ENCODE results near the gene LITAFD. TPM values are rescaled to one million over a fixed set of nuclear protein-coding genes. Genes with fewer than 3 reads are reported as not detected.

LITAFD gene
- polyA plus RNA-seq, 1 donor from 2014 or later: not detected

GRCh38 chr16:8867216-8867931 is 14.8 kb upstream of the LITAFD start:
- Histone ChIP-seq H3F3A (ENCODE audit: insufficient read depth, low read length, poor library complexity, severe bottlenecking) (no peaks in the 10 kb centered on the region), H3K9me2 (ENCODE audit: insufficient read depth, low read length) (no peaks in the 10 kb centered on the region), H3K9ac (ENCODE audit: low read length) (peak overlapping the region; percentile 78), H3K9me3 (ENCODE audit: low read length) (no peaks in the 10 kb centered on the region), H3K4me3 (ENCODE audit: low read length) (peak overlapping the region; percentile 80), H3K36me3 (ENCODE audit: insufficient read depth, low read length) (no peaks in the 10 kb centered on the region), H3K27ac (ENCODE audit: low read length) (peak overlapping the region; percentile 63), H4K20me1 (ENCODE audit: insufficient read depth) (peaks cover 2% of the 10 kb centered on the region), H3K4me2 (ENCODE audit: low read length) (peak overlapping the region; percentile 82), H3K79me2 (replicated peaks; ENCODE audit: insufficient read depth, low read length) (peaks cover 59% of the 10 kb centered on the region), H3K27me3 (ENCODE audit: insufficient read depth, low read depth, low read length) (no peaks in the 10 kb centered on the region), H2AFZ (ENCODE audit: low read depth, low read length) (peak overlapping the region; percentile 18)
- TF ChIP-seq CTCF (IDR thresholded peaks at IDR 0.05; ENCODE audit: poor library complexity, severe bottlenecking): no peak
- TF ChIP-seq MXI1 (conservative IDR thresholded peaks at IDR 0.05; ENCODE audit: poor library complexity, severe bottlenecking): peak; percentile 8

- no peaks in the 10 kb centered on the region for H4K20me1 ChIP-seq (ENCODE audit: insufficient read depth)
These were observed 14.2 kb upstream of the LITAFD start for GRCh38 chr16:8867932-8868415.

More at GRCh38 chr16:8867932-8868415, 14.2 kb upstream of the LITAFD start:
- no peaks in the 10 kb centered on the region for H3F3A ChIP-seq (ENCODE audit: insufficient read depth, low read length, poor library complexity, severe bottlenecking)
- peak overlapping the region; percentile 78 for H3K9ac ChIP-seq (ENCODE audit: low read length)
- H3K9me2 ChIP-seq (ENCODE audit: insufficient read depth, low read length): no peaks in the 10 kb centered on the region
- H3K27me3 ChIP-seq (ENCODE audit: insufficient read depth, low read depth, low read length): no peaks in the 10 kb centered on the region
- H3K27ac ChIP-seq (ENCODE audit: low read length): peak overlapping the region; percentile 63
- TF ChIP-seq CTCF (IDR thresholded peaks at IDR 0.05; ENCODE audit: poor library complexity, severe bottlenecking) (no peak), MXI1 (conservative IDR thresholded peaks at IDR 0.05; ENCODE audit: poor library complexity, severe bottlenecking) (no peak), POLR2AphosphoS5 (IDR thresholded peaks at IDR 0.05) (no peak), SMC3 (conservative IDR thresholded peaks at IDR 0.05; ENCODE audit: poor library complexity) (no peak), REST (IDR thresholded peaks at IDR 0.05; ENCODE audit: borderline replicate concordance) (no peak), TAF1 (IDR thresholded peaks at IDR 0.05; ENCODE audit: low read depth) (no peak), EZH2 (IDR thresholded peaks at IDR 0.05; ENCODE audit: borderline replicate concordance, insufficient read depth, low read length, poor library complexity, severe bottlenecking) (no peak)
- H3K4me2 ChIP-seq (ENCODE audit: low read length): peak overlapping the region; percentile 82
- H3K36me3 ChIP-seq (ENCODE audit: insufficient read depth, low read length): no peaks in the 10 kb centered on the region
- H2AFZ ChIP-seq (ENCODE audit: low read depth, low read length): no peak overlapping the region
- peak overlapping the region; percentile 80 for H3K4me3 ChIP-seq (ENCODE audit: low read length)
- peaks cover 53% of the 10 kb centered on the region for H3K79me2 ChIP-seq (replicated peaks; ENCODE audit: insufficient read depth, low read length)
- no peaks in the 10 kb centered on the region for H3K9me3 ChIP-seq (ENCODE audit: low read length)
